Smooth muscle cell (in vitro differentiated cells): ENCODE measurements around the gene USP35. TPM values are rescaled to one million over a fixed set of nuclear protein-coding genes. Genes with fewer than 3 reads are reported as not detected.

Source experiments
- DNase-seq: peaks from one replicate; lab custom pipeline; 2025; ENCODE audit not compliant: unreplicated experiment; lab: John Stamatoyannopoulos, UW
- H2AFZ ChIP-seq: fragments of 200-600 bp; sonication (generic); 2 replicates; pipeline ENCODE4 v1.6.0; 2016; ENCODE audit warnings: antibody characterized with exemption, low read depth, mild to moderate bottlenecking
- H3F3A ChIP-seq: fragments of 200-600 bp; sonication (generic); 2 replicates; pipeline ENCODE4 v1.6.0; 2017; ENCODE audit warnings: antibody characterized with exemption, low read depth
- H3K27ac ChIP-seq: fragments of 200-600 bp; sonication (generic); 2 replicates; pipeline ENCODE4 v1.5.1; 2016; ENCODE audit warnings: low read depth, mild to moderate bottlenecking
- H3K27me3 ChIP-seq: fragments of 200-600 bp; sonication (generic); 2 replicates; pipeline ENCODE4 v1.6.1; 2016; ENCODE audit warnings: low read depth, mild to moderate bottlenecking
- H3K36me3 ChIP-seq: fragments of 200-600 bp; sonication (generic); 2 replicates; pipeline ENCODE4 v1.5.1; 2016; ENCODE audit warnings: low read depth
- H3K4me1 ChIP-seq: fragments of 200-600 bp; sonication (generic); 2 replicates; pipeline ENCODE4 v1.5.1; 2016; ENCODE audit warnings: low read depth
- H3K4me2 ChIP-seq: fragments of 200-600 bp; sonication (generic); 2 replicates; pipeline ENCODE4 v1.6.0; 2016; ENCODE audit warnings: mild to moderate bottlenecking
- H3K4me3 ChIP-seq: fragments of 200-600 bp; sonication (generic); 2 replicates; pipeline ENCODE4 v1.5.1; 2016; ENCODE audit warnings: mild to moderate bottlenecking
- H3K79me2 ChIP-seq: fragments of 200-600 bp; sonication (generic); 2 replicates; pipeline ENCODE4 v1.6.0; 2016; ENCODE audit warnings: low read depth, mild to moderate bottlenecking
- H3K9ac ChIP-seq: fragments of 200-600 bp; sonication (generic); 2 replicates; pipeline ENCODE4 v1.6.0; 2016; ENCODE audit warnings: low read depth
- H3K9me3 ChIP-seq: fragments of 200-600 bp; sonication (generic); replicated peaks from 2 replicates; pipeline ENCODE4 v1.5.1; 2016; ENCODE audit warnings: low read depth
- H4K20me1 ChIP-seq: fragments of 200-600 bp; sonication (generic); 2 replicates; pipeline ENCODE4 v1.6.0; 2016; ENCODE audit warnings: low read depth
- WGBS: methylation state at CpG from one replicate; pipeline ENCODE4 v1.1.7; 2016; ENCODE audit warnings: low lambda C conversion rate; 5-methylcytosine and 5-hydroxymethylcytosine counted together
- polyA plus RNA-seq: library from polyadenylated mRNA; unstranded; fragments of >200 nt; fragmentation: Nextera tagmentation; extraction: Ambion mirVana; gene quantifications from 2 replicates; pipeline ENCODE4 v1.2.1, GENCODE V29; 2016
- total RNA-seq: library from RNA; depleted of rRNA; stranded (reverse); fragments of >200 nt; gene quantifications from 2 replicates; pipeline ENCODE4 v1.2.3, GENCODE V29; 2014
- TF ChIP-seq, protein P1 (sequence below): fragments of 200-600 bp; sonication (generic); IDR thresholded peaks from 2 replicates; pipeline ENCODE4 v1.5.1; 2017; ENCODE audit warnings: borderline replicate concordance, mild to moderate bottlenecking, antibody characterized with exemption; ENCODE audit not compliant: insufficient read depth, poor library complexity, severe bottlenecking

USP35 gene
- total and polyA plus RNA-seq, 2 experiments from 2014 or later: 4.5 to 9.5 TPM

DNA sequence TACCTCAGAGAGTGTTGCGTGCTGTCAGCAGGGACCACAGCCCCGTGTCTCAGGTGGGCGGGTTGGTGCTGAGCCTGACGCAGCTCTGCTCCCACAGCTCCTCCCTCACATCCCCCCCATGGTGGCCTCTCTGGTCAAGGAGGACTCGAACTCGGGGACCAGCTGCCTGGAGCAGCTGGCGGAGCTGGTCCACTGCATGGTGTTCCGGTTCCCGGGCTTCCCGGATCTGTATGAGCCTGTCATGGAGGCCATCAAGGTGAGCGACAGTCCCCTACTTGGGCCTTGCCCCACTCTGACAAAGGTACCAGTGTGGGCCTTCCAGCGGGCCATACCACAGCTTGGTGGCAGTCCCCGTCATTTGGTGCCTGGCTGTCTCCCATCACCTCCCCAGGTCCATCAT is 11.8 kb downstream of the USP35 start:
- TF ChIP-seq, protein P1, sequence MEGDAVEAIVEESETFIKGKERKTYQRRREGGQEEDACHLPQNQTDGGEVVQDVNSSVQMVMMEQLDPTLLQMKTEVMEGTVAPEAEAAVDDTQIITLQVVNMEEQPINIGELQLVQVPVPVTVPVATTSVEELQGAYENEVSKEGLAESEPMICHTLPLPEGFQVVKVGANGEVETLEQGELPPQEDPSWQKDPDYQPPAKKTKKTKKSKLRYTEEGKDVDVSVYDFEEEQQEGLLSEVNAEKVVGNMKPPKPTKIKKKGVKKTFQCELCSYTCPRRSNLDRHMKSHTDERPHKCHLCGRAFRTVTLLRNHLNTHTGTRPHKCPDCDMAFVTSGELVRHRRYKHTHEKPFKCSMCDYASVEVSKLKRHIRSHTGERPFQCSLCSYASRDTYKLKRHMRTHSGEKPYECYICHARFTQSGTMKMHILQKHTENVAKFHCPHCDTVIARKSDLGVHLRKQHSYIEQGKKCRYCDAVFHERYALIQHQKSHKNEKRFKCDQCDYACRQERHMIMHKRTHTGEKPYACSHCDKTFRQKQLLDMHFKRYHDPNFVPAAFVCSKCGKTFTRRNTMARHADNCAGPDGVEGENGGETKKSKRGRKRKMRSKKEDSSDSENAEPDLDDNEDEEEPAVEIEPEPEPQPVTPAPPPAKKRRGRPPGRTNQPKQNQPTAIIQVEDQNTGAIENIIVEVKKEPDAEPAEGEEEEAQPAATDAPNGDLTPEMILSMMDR: no peak
- Histone ChIP-seq H4K20me1 (peaks cover 69% of the 10 kb centered on the region), H3K79me2 (peaks cover 3% of the 10 kb centered on the region), H3K9ac (no peak overlapping the region), H3K4me1 (no peaks in the 10 kb centered on the region), H2AFZ (no peak overlapping the region), H3K4me3 (no peak overlapping the region), H3K27ac (no peak overlapping the region), H3K4me2 (no peak overlapping the region), H3K9me3 (no peaks in the 10 kb centered on the region), H3K36me3 (no peaks in the 10 kb centered on the region), H3K27me3 (no peaks in the 10 kb centered on the region), H3F3A (no peaks in the 10 kb centered on the region)
- 97% methylated on average over 13 of the region's 13 CpGs for WGBS
- no peak for DNase-seq

DNA sequence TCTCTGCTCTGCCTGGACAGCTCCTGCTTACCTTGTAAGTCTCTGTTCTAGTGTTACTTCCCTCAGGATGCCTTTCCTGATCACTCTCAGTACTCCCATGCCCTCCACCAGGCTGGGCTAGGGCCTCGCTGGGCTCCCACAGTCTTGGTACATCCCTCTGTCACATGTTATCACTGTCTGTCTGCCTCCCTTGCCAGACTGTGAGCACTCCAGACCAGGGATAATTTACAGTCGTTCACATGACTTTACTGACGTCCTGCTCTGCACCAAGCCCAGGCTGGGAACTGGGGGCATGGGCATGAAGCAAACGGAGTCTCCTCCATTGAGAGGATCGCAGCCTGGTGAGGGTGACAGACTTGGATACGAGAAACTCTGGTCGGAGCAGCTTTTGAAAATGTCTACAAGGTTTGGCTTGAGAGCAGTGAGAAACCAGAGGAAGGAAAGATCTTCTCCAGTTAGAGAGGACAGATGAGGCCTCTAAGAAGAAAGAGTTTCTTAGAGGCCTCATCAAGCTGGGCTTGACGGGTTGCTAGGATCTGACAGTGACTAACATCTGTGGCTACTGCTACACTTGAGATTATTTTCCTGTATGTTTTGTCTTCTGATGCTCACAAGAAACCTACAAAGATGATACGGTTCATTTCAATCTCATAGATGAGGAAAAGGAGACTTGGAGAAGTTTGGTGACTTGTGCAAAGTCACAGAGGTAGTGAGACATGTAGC is 12.5 kb downstream of the USP35 start:
- Histone ChIP-seq H3K4me3 (no peak overlapping the region), H3F3A (no peaks in the 10 kb centered on the region), H3K9me3 (no peaks in the 10 kb centered on the region), H3K4me2 (no peak overlapping the region), H3K36me3 (no peaks in the 10 kb centered on the region), H2AFZ (no peak overlapping the region), H3K79me2 (no peaks in the 10 kb centered on the region), H3K27ac (no peak overlapping the region), H3K4me1 (no peaks in the 10 kb centered on the region), H4K20me1 (peaks cover 63% of the 10 kb centered on the region), H3K27me3 (no peaks in the 10 kb centered on the region), H3K9ac (no peak overlapping the region)
- WGBS: 71% methylated on average over 9 of the region's 9 CpGs
- no peak for DNase-seq
- TF ChIP-seq, protein P1: no peak

DNA sequence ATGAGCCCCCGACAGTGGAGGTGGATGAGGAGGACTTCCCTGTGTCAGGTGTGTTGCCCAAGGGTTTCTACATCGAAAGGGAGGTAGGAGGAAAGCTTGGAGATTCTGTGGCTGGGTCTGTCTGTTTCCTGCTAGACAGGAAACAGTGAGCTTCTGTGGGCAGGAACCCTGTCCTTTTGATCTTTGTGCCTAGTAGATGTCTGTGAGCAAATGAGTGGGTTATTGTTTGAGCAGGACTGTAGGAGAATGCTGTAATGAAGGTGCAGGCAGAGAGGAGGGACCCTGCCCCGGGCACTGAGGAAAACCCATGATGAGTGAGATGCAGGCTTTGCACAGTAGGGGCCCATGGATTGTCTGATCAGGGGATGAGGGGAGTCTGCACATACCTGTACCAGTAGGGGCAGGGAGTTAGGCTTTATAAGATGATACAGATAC is 14.0 kb downstream of the USP35 start:
- Histone ChIP-seq H3K9ac (no peak overlapping the region), H2AFZ (no peak overlapping the region), H3K4me2 (no peak overlapping the region), H3K36me3 (no peaks in the 10 kb centered on the region), H3K27me3 (no peaks in the 10 kb centered on the region), H4K20me1 (peaks cover 66% of the 10 kb centered on the region), H3K27ac (no peak overlapping the region), H3K79me2 (no peaks in the 10 kb centered on the region), H3K9me3 (no peaks in the 10 kb centered on the region), H3K4me3 (no peak overlapping the region), H3F3A (no peaks in the 10 kb centered on the region), H3K4me1 (no peaks in the 10 kb centered on the region)
- no peak for DNase-seq
- 80% methylated on average over 3 of the region's 3 CpGs for WGBS
- TF ChIP-seq, protein P1: no peak

DNA sequence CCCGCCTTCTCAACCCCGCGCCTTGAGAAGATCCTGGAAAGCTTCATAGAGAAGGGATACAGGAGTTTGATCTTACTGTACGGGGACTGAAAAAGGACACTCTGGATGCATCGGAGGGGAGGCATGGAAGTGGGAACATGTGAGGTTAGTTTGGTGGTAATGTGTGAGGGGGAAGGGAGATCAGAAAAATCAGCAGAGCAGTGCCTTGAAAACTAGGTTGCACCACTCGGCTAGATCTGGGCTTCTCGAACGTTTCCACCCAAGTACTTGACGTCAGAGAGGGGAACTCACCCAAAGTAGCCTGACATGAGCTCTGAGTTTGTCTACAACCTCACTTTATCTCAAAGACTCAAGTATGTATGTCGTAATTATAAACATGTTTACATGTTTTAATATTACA is 14.5 kb downstream of the USP35 start:
- H3K9ac ChIP-seq: no peak overlapping the region
- 98% methylated on average over 10 of the region's 10 CpGs for WGBS
- no peak overlapping the region for H3K27ac ChIP-seq
- no peak overlapping the region for H2AFZ ChIP-seq
- H3K9me3 ChIP-seq: no peaks in the 10 kb centered on the region
- H3K4me1 ChIP-seq: no peaks in the 10 kb centered on the region
- no peak overlapping the region for H3K4me3 ChIP-seq
- DNase-seq: no peak
- H3F3A ChIP-seq: no peaks in the 10 kb centered on the region
- no peak overlapping the region for H3K4me2 ChIP-seq
- no peaks in the 10 kb centered on the region for H3K27me3 ChIP-seq
- no peaks in the 10 kb centered on the region for H3K36me3 ChIP-seq
- H3K79me2 ChIP-seq: no peaks in the 10 kb centered on the region
- TF ChIP-seq, protein P1: no peak
- peaks cover 66% of the 10 kb centered on the region for H4K20me1 ChIP-seq
